T-helper 1 cell treated with Interleukin-12 subunit alpha and Interleukin-12 subunit beta and Interleukin-4 antibody, amounts not matched to agents 30 μg/mL and 1 μg/mL, for 36 hours (primary cell): ENCODE results near the gene ARPC5L.
A peak's percentile ranks its signal among the peaks of the same experiment; 100 is the strongest.

Experiments
- H3K27ac Mint-ChIP-seq: one replicate; pipeline ENCODE4 v1.8.0; 2021; ENCODE audit warnings: mild to moderate bottlenecking, mixed read lengths
- H3K27me3 Mint-ChIP-seq: one replicate; pipeline ENCODE4 v1.8.0; 2021; ENCODE audit warnings: low read depth, mixed read lengths
- H3K36me3 Mint-ChIP-seq: one replicate; pipeline ENCODE4 v1.8.0; 2021; ENCODE audit warnings: low read depth, mixed read lengths
- H3K4me1 Mint-ChIP-seq: one replicate; pipeline ENCODE4 v1.8.0; 2021; ENCODE audit warnings: low read depth, mixed read lengths
- H3K4me3 Mint-ChIP-seq: one replicate; pipeline ENCODE4 v1.8.0; 2021; ENCODE audit warnings: mild to moderate bottlenecking, moderate library complexity, mixed read lengths
- H3K9me3 Mint-ChIP-seq: one replicate; pipeline ENCODE4 v1.8.0; 2021; ENCODE audit warnings: mixed read lengths

ARPC5L gene

GRCh38 chr9:124869466-124869985 is 7.6 kb downstream of the ARPC5L start:
- Mint-ChIP-seq H3K9me3 (no peaks in the 10 kb centered on the region), H3K4me1 (peaks cover 41% of the 10 kb centered on the region), H3K4me3 (peak overlapping the region; percentile 97), H3K27ac (peak overlapping the region; percentile 95), H3K27me3 (no peaks in the 10 kb centered on the region), H3K36me3 (peaks cover 31% of the 10 kb centered on the region)

- peak overlapping the region; percentile 97 for H3K4me3 Mint-ChIP-seq
- H3K9me3 Mint-ChIP-seq = no peaks in the 10 kb centered on the region
- peak overlapping the region; percentile 95 for H3K27ac Mint-ChIP-seq
- peaks cover 41% of the 10 kb centered on the region for H3K4me1 Mint-ChIP-seq
- no peaks in the 10 kb centered on the region for H3K27me3 Mint-ChIP-seq
- peaks cover 36% of the 10 kb centered on the region for H3K36me3 Mint-ChIP-seq
Observed at GRCh38 chr9:124869986-124870560, 8.1 kb downstream of the ARPC5L start.

GRCh38 chr9:124870723-124871122 is 8.8 kb downstream of the ARPC5L start:
- H3K4me1 Mint-ChIP-seq = peaks cover 41% of the 10 kb centered on the region
- peak overlapping the region; percentile 97 for H3K4me3 Mint-ChIP-seq
- H3K27me3 Mint-ChIP-seq = no peaks in the 10 kb centered on the region
- H3K27ac Mint-ChIP-seq = peak overlapping the region; percentile 95
- H3K9me3 Mint-ChIP-seq = no peaks in the 10 kb centered on the region
- H3K36me3 Mint-ChIP-seq = peaks cover 40% of the 10 kb centered on the region

- Mint-ChIP-seq H3K27me3 (no peaks in the 10 kb centered on the region), H3K36me3 (peaks cover 40% of the 10 kb centered on the region), H3K27ac (peak overlapping the region; percentile 95), H3K4me1 (peaks cover 41% of the 10 kb centered on the region), H3K9me3 (no peaks in the 10 kb centered on the region), H3K4me3 (peak overlapping the region; percentile 97)
Observed at GRCh38 chr9:124871156-124871561, 9.2 kb downstream of the ARPC5L start.

- Mint-ChIP-seq H3K4me3 (no peak overlapping the region), H3K27ac (peak overlapping the region; percentile 55), H3K27me3 (no peaks in the 10 kb centered on the region), H3K36me3 (peaks cover 53% of the 10 kb centered on the region), H3K9me3 (no peaks in the 10 kb centered on the region), H3K4me1 (peaks cover 36% of the 10 kb centered on the region)
Observed at GRCh38 chr9:124873664-124874063, 11.7 kb downstream of the ARPC5L start.

- Mint-ChIP-seq H3K4me1 (peaks cover 32% of the 10 kb centered on the region), H3K27me3 (no peaks in the 10 kb centered on the region), H3K9me3 (no peaks in the 10 kb centered on the region), H3K27ac (peak overlapping the region; percentile 45), H3K36me3 (peaks cover 54% of the 10 kb centered on the region), H3K4me3 (no peak overlapping the region)
Observed at GRCh38 chr9:124875501-124875900, 13.6 kb downstream of the ARPC5L start.

- Mint-ChIP-seq H3K4me1 (peaks cover 16% of the 10 kb centered on the region), H3K27ac (no peak overlapping the region), H3K4me3 (no peak overlapping the region), H3K36me3 (peaks cover 42% of the 10 kb centered on the region), H3K27me3 (no peaks in the 10 kb centered on the region), H3K9me3 (no peaks in the 10 kb centered on the region)
Observed at GRCh38 chr9:124877021-124877782, 15.3 kb downstream of the ARPC5L start.

GRCh38 chr9:124878021-124878420 is 16.1 kb downstream of the ARPC5L start:
- H3K27ac Mint-ChIP-seq = no peak overlapping the region

GRCh38 chr9:124878518-124878917 is 16.6 kb downstream of the ARPC5L start:
- Mint-ChIP-seq H3K36me3 (peaks cover 34% of the 10 kb centered on the region), H3K4me1 (peaks cover 5% of the 10 kb centered on the region), H3K9me3 (no peaks in the 10 kb centered on the region), H3K27ac (no peak overlapping the region), H3K27me3 (no peaks in the 10 kb centered on the region), H3K4me3 (no peak overlapping the region)

More at GRCh38 chr9:124878021-124878420, 16.1 kb downstream of the ARPC5L start:
- Mint-ChIP-seq H3K27me3 (no peaks in the 10 kb centered on the region), H3K4me1 (peaks cover 8% of the 10 kb centered on the region), H3K9me3 (no peaks in the 10 kb centered on the region), H3K4me3 (no peak overlapping the region), H3K36me3 (peaks cover 36% of the 10 kb centered on the region)

GRCh38 chr9:124879226-124879625 is 17.3 kb downstream of the ARPC5L start:
- Mint-ChIP-seq H3K9me3 (no peaks in the 10 kb centered on the region), H3K36me3 (peaks cover 33% of the 10 kb centered on the region), H3K27me3 (no peaks in the 10 kb centered on the region), H3K4me1 (peaks cover 4% of the 10 kb centered on the region), H3K4me3 (no peak overlapping the region), H3K27ac (no peak overlapping the region)

- Mint-ChIP-seq H3K9me3 (no peaks in the 10 kb centered on the region), H3K27me3 (no peaks in the 10 kb centered on the region), H3K36me3 (peaks cover 27% of the 10 kb centered on the region), H3K4me3 (no peak overlapping the region), H3K4me1 (peaks cover 4% of the 10 kb centered on the region), H3K27ac (no peak overlapping the region)
Observed at GRCh38 chr9:124880501-124880900, 18.6 kb downstream of the ARPC5L start.

- no peaks in the 10 kb centered on the region for H3K9me3 Mint-ChIP-seq
- peaks cover 32% of the 10 kb centered on the region for H3K36me3 Mint-ChIP-seq
- no peaks in the 10 kb centered on the region for H3K27me3 Mint-ChIP-seq
- no peak overlapping the region for H3K4me3 Mint-ChIP-seq
- no peak overlapping the region for H3K27ac Mint-ChIP-seq
- H3K4me1 Mint-ChIP-seq = peaks cover 4% of the 10 kb centered on the region
Observed at GRCh38 chr9:124881138-124881743, 19.3 kb downstream of the ARPC5L start.

- H3K4me1 Mint-ChIP-seq = no peaks in the 10 kb centered on the region
- H3K36me3 Mint-ChIP-seq = peaks cover 32% of the 10 kb centered on the region
- no peaks in the 10 kb centered on the region for H3K9me3 Mint-ChIP-seq
- no peak overlapping the region for H3K27ac Mint-ChIP-seq
- H3K4me3 Mint-ChIP-seq = no peak overlapping the region
- H3K27me3 Mint-ChIP-seq = no peaks in the 10 kb centered on the region
Observed at GRCh38 chr9:124882231-124882630, 20.3 kb downstream of the ARPC5L start.

GRCh38 chr9:124884376-124884775 is 22.4 kb downstream of the ARPC5L start:
- Mint-ChIP-seq H3K36me3 (peaks cover 24% of the 10 kb centered on the region), H3K9me3 (no peaks in the 10 kb centered on the region), H3K27me3 (no peaks in the 10 kb centered on the region), H3K27ac (no peak overlapping the region), H3K4me1 (no peaks in the 10 kb centered on the region), H3K4me3 (no peak overlapping the region)

GRCh38 chr9:124885551-124885950 is 23.6 kb downstream of the ARPC5L start:
- Mint-ChIP-seq H3K4me1 (no peaks in the 10 kb centered on the region), H3K4me3 (no peak overlapping the region), H3K9me3 (no peaks in the 10 kb centered on the region), H3K27me3 (no peaks in the 10 kb centered on the region), H3K36me3 (peaks cover 29% of the 10 kb centered on the region), H3K27ac (no peak overlapping the region)
